Glutamatergic neuron (in vitro differentiated cells): ENCODE results near the gene IGFBP4. TPM values are rescaled to one million over a fixed set of nuclear protein-coding genes. Genes with fewer than 3 reads are reported as not detected.

Experiments used
- DNase-seq: peaks from one replicate; pipeline ENCODE4 v3.0.0; 2022
- H3K27ac Mint-ChIP-seq: one replicate; pipeline ENCODE4 v1.8.0; 2020; ENCODE audit warnings: mild to moderate bottlenecking, mixed read lengths, inconsistent platforms; ENCODE audit not compliant: unreplicated experiment
- H3K27me3 Mint-ChIP-seq: one replicate; pipeline ENCODE4 v1.8.0; 2020; ENCODE audit warnings: mild to moderate bottlenecking, moderate library complexity, mixed read lengths, inconsistent platforms; ENCODE audit not compliant: unreplicated experiment
- H3K36me3 Mint-ChIP-seq: one replicate; pipeline ENCODE4 v1.8.0; 2020; ENCODE audit warnings: mild to moderate bottlenecking, mixed read lengths, inconsistent platforms; ENCODE audit not compliant: unreplicated experiment
- H3K4me1 Mint-ChIP-seq: one replicate; pipeline ENCODE4 v1.8.0; 2020; ENCODE audit warnings: mild to moderate bottlenecking, low read depth, mixed read lengths, inconsistent platforms; ENCODE audit not compliant: unreplicated experiment
- H3K4me3 Mint-ChIP-seq: one replicate; pipeline ENCODE4 v1.8.0; 2020; ENCODE audit warnings: mild to moderate bottlenecking, mixed read lengths, inconsistent platforms; ENCODE audit not compliant: unreplicated experiment
- H3K9me3 Mint-ChIP-seq: one replicate; pipeline ENCODE4 v1.8.0; 2020; ENCODE audit warnings: mild to moderate bottlenecking, moderate library complexity, mixed read lengths, inconsistent platforms; ENCODE audit not compliant: unreplicated experiment
- CTCF ChIP-seq: fragments of 200-600 bp; sonication (generic); IDR thresholded peaks from one replicate; pipeline ENCODE4 v1.5.0; 2021; ENCODE audit not compliant: partially characterized antibody, unreplicated experiment
- total RNA-seq: library from RNA; stranded (reverse); fragmentation: NEBNext Ultra II Directional; extraction: Animal tissue kit (Norgen Biotek cat#: 25700); gene quantifications from one replicate; pipeline ENCODE4 v1.2.1, GENCODE V29; 2021; ENCODE audit not compliant: unreplicated experiment

IGFBP4 gene
- total RNA-seq, 1 donor from 2014 or later: 1.9 TPM

- DNase-seq: no peak
- H3K36me3 Mint-ChIP-seq: no peaks in the 10 kb centered on the region
- H3K4me1 Mint-ChIP-seq: peaks cover 11% of the 10 kb centered on the region
- no peak overlapping the region for H3K27ac Mint-ChIP-seq
- H3K27me3 Mint-ChIP-seq: no peaks in the 10 kb centered on the region
- no peak overlapping the region for H3K4me3 Mint-ChIP-seq
- peaks cover 6% of the 10 kb centered on the region for H3K9me3 Mint-ChIP-seq
- no peak for TF ChIP-seq CTCF
Observed at GRCh38 chr17:40487371-40488020, 44.2 kb downstream of the IGFBP4 start.

GRCh38 chr17:40490289-40490853 is 47.1 kb downstream of the IGFBP4 start:
- Mint-ChIP-seq H3K9me3 (peaks cover 3% of the 10 kb centered on the region), H3K27me3 (no peaks in the 10 kb centered on the region), H3K4me3 (no peak overlapping the region), H3K4me1 (peaks cover 11% of the 10 kb centered on the region), H3K27ac (no peak overlapping the region), H3K36me3 (no peaks in the 10 kb centered on the region)
- TF ChIP-seq CTCF: no peak
- DNase-seq: peak; percentile 35

DNA sequence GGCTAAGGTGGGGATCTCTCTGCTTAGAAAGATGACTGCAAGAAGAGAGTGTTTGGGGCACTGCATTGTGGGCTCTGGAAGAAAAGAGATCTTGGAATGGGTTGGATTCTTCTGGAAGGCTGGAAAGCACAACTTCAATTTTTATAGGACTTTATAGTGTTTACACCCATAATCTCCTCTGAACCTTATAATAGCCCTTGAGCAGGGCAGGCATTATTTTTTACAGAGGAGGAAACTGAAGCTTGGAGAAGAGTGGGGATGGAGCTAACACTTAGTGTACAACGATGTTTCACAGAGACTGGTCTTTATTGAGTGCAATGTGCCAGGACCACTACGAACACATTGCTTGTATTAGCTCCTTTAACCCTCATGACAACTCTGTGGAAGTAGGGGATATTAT is 47.7 kb downstream of the IGFBP4 start:
- Mint-ChIP-seq H3K4me3 (no peak overlapping the region), H3K4me1 (peaks cover 11% of the 10 kb centered on the region), H3K27me3 (no peaks in the 10 kb centered on the region), H3K36me3 (no peaks in the 10 kb centered on the region), H3K9me3 (peaks cover 3% of the 10 kb centered on the region), H3K27ac (no peak overlapping the region)
- TF ChIP-seq CTCF: no peak
- no peak for DNase-seq

GRCh38 chr17:40491486-40491885 is 48.2 kb downstream of the IGFBP4 start:
- no peak overlapping the region for H3K4me3 Mint-ChIP-seq

More at GRCh38 chr17:40491486-40491885, 48.2 kb downstream of the IGFBP4 start:
- H3K27me3 Mint-ChIP-seq: no peaks in the 10 kb centered on the region
- peaks cover 11% of the 10 kb centered on the region for H3K4me1 Mint-ChIP-seq
- no peaks in the 10 kb centered on the region for H3K36me3 Mint-ChIP-seq
- TF ChIP-seq CTCF: no peak
- no peak for DNase-seq
- no peak overlapping the region for H3K27ac Mint-ChIP-seq
- H3K9me3 Mint-ChIP-seq: peaks cover 3% of the 10 kb centered on the region
